T47D (cell line): Measurements from ENCODE around the gene JUP.

Experiments
- DNase-seq, 2 experiments: peaks; one replicate each; pipeline versions ENCODE4 v3.0.0 to v3.0.0-alpha.2; 2011 to 2012; ENCODE audit warnings: low read depth in 1 of 2, low spot score in 1 of 2
- JUND ChIP-seq: IDR thresholded peaks from 2 replicates; pipeline ENCODE4 v1.6.1; 2012; ENCODE audit warnings: low read depth
- in situ Hi-C: cut with HindIII; loops from 2 replicates; pipeline ENCODE4 v1.10.0; 2016; ENCODE audit warnings: low sequenced_read_pairs, low pct_unique_long_range_greater_than_20kb

Gene JUP

DNA sequence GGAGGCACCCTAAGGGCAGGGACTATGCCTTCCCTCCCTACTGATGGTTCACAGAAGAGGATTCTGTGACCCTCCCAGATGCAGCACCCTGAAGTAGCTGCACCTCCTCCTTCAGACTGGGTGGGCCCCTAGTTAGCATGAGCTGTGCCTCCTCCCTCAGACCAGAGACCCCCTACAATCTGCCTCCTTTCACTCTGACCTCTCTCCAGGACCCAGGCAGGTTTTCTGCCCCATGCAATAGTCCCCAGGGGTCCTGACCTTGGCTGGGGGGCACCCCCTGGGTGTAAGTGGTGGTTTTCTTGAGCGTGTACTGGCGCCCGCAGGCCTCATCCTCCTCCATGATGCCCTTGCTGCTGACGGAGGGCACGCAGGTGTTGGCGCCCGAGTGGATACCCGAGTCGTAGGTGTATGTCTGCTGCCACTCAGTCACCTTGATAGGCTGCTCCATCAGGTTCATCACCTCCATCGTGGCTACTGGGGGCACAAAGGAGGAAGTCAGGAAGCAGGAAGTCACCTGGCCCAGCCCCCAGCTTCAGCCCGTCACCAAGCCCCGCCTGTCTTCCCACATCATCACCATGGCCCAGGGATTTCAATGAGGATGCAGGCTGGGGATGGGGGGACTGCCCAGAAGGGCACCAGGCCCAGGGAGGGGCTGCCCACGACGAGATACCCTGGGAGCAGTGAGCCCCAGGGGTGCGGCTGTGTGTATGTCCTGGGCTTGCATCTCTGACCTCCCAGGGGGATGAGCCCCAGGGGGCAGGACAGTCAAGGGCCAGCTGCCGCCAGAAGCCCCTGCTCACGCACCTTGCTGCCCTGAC lies 14.9 kb downstream of the JUP start:
- DNase-seq = peak in 1 of 2 experiments; percentile 44

DNA sequence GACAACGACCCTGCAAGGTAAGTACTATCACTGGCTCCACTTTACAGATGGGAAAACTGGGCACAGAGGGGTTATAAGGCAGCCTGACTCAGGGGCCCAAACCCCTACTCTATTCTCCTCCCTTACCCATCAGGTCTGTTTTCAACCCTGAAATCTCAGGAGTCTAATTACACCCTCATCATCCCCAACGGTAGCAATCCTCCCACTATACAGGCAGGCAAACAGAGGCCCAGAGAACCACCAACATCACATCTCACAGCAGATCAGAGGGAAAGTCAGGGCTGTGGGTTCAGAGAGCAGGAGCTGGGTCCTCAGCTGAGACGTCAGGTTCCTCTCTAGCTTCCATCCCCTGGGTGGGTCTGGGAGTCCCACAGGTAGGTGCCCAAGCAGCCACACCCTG lies 16.5 kb downstream of the JUP start:
- no peak for DNase-seq
- in situ Hi-C loops = no loop called here
- TF ChIP-seq JUND = no peak

More for the DNA sequence above, 14.9 kb downstream of the JUP start:
- in situ Hi-C loops = no loop called here
- TF ChIP-seq JUND = no peak

GRCh38 chr17:41769346-41769862 lies 17.1 kb downstream of the JUP start:
- DNase-seq = no peak
- TF ChIP-seq JUND = no peak
- in situ Hi-C loops = no loop called here

GRCh38 chr17:41768682-41769288 lies 17.7 kb downstream of the JUP start:
- no peak for TF ChIP-seq JUND
- in situ Hi-C loops = no loop called here
- DNase-seq = no peak

- TF ChIP-seq JUND = no peak
- DNase-seq = no peak
- in situ Hi-C loops = no loop called here
Observed at GRCh38 chr17:41767324-41768042, 19.0 kb downstream of the JUP start.

DNA sequence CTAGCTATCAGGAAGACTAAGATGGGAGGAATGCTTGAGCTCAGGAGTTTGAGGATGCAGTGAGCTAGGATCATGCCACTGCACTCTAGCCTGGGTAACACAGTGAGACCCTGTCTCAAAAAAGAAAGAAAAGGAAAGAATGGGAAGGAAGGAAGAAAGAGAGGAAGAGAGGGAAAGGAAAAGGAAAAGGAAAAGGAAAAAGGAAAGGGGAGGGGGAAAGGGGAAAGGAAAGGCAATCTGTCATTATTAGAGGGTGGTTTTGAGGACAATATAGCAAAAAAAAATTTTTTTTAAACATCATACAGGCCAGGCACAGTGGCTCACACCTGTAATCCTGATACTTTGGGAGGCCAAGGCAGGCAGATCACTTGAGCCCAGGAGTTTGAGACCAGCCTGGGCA lies 20.4 kb downstream of the JUP start:
- TF ChIP-seq JUND = no peak
- in situ Hi-C loops = no loop called here
- DNase-seq = no peak

DNA sequence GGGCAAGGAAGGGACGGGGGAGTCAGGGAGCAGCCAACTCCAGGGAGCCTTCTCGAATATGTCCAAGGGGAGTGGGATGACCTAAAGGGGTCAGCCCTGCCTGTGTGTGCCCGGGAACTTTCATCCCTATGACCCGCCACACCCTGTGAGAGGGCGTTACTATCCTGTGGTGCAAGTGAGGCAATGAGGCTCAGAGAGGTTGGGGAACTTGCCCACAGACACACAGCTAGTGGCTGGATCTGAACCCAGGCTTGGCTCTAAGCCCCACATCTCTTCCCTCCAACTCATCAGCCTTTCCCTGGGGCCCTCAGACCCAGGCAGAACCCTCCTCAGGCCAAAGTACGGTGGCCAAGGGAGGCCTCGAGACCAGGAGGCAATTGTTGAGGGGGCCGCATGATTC lies 23.2 kb downstream of the JUP start:
- TF ChIP-seq JUND = no peak
- no peak for DNase-seq
- in situ Hi-C loops = no loop called here

- TF ChIP-seq JUND = no peak
- in situ Hi-C loops = no loop called here
- DNase-seq = peak in 1 of 2 experiments; percentile 55
Observed at GRCh38 chr17:41762841-41763240, 23.7 kb downstream of the JUP start.

- in situ Hi-C loops = no loop called here
- no peak for DNase-seq
- TF ChIP-seq JUND = no peak
Observed at GRCh38 chr17:41762391-41762790, 24.1 kb downstream of the JUP start.

GRCh38 chr17:41760878-41761277 lies 25.6 kb downstream of the JUP start:
- in situ Hi-C loops = no loop called here
- TF ChIP-seq JUND = no peak
- DNase-seq = no peak

DNA sequence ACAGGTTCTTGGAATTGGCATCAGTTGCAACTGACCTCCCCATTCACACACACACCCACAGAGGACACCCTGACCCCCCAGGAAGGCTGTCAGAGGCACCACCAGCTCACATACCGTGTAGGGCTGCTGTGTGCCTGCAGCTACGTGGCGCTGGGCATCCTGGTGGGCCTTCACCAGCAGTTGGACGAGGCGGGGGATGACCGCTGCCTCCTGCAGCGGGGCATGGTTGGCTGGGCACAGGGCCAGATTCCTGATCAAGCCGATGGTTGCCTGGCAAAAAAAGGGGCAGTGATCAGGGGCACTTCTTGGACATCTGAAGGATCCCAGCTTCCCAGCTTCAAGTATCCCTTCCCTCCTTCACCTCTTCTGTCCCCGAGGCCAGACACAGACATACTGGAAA lies 27.9 kb downstream of the JUP start:
- in situ Hi-C loops = no loop called here
- no peak for TF ChIP-seq JUND
- no peak for DNase-seq

DNA sequence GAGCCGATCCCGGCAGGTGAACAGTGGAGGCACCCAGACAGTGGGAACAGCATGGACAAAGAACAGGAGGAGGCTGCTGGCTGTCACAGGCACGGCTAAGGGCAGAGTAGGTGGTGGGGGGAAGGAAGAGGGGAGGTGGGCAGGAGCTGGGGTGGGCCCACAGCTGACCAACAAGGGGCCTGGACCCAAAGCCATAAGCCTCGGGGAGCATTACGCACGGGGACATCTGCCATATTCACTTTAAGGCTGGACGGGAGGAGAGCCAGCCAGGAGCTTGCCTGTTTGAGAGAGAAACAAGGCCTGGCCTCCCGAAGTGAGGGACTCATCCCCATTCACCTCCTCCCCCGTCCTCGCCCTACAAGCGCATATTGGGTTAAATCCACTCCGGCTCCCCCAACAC lies 32.4 kb downstream of the JUP start:
- no peak for TF ChIP-seq JUND
- no peak for DNase-seq
- in situ Hi-C loops = no loop called here

DNA sequence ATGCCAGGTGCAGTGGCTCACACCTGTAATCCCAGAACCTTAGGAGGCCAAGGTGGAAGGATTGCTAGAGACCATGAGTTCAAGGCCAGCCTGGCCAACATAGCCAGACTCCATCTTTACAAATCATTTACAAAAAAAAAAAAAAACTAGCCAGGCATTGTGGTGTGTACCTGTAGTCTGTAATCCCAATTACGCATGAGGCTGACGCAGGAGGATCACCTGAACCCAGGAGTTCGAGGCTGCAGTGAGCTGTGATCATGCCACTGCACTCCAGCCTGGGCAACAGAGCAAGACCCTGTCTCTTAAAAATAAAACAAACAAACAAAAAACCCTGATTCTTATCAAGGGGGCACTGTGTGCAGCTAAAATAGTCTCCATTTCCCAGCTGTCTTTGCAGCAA lies 35.2 kb downstream of the JUP start:
- in situ Hi-C loops = no loop called here
- TF ChIP-seq JUND = no peak
- DNase-seq = no peak
